Measurements from ENCODE around the gene TMEM35B.

TMEM35B gene

GRCh38 chr1:35016406-35016805 is 31.3 kb upstream of the TMEM35B start:
- no peak overlapping the region for H3K4me3 ChIP-seq (replicated peaks in 1 of 2; ENCODE audit: low read depth in 2 of 2, low read length in 2 of 2)
- TF ChIP-seq, protein P1, sequence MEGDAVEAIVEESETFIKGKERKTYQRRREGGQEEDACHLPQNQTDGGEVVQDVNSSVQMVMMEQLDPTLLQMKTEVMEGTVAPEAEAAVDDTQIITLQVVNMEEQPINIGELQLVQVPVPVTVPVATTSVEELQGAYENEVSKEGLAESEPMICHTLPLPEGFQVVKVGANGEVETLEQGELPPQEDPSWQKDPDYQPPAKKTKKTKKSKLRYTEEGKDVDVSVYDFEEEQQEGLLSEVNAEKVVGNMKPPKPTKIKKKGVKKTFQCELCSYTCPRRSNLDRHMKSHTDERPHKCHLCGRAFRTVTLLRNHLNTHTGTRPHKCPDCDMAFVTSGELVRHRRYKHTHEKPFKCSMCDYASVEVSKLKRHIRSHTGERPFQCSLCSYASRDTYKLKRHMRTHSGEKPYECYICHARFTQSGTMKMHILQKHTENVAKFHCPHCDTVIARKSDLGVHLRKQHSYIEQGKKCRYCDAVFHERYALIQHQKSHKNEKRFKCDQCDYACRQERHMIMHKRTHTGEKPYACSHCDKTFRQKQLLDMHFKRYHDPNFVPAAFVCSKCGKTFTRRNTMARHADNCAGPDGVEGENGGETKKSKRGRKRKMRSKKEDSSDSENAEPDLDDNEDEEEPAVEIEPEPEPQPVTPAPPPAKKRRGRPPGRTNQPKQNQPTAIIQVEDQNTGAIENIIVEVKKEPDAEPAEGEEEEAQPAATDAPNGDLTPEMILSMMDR (IDR thresholded peaks at IDR 0.05; ENCODE audit: low read depth, low read length) = no peak
- DNase-seq (ENCODE audit: low read depth in 2 of 2) = no peak

- H3K4me3 ChIP-seq (replicated peaks in 1 of 2; ENCODE audit: low read depth in 2 of 2, low read length in 2 of 2) = no peak overlapping the region
- TF ChIP-seq, protein P1 (IDR thresholded peaks at IDR 0.05; ENCODE audit: low read depth, low read length) = no peak
- no peak for DNase-seq (ENCODE audit: low read depth in 2 of 2)
Measured at GRCh38 chr1:35014486-35014885, 29.3 kb upstream of the TMEM35B start.

DNA sequence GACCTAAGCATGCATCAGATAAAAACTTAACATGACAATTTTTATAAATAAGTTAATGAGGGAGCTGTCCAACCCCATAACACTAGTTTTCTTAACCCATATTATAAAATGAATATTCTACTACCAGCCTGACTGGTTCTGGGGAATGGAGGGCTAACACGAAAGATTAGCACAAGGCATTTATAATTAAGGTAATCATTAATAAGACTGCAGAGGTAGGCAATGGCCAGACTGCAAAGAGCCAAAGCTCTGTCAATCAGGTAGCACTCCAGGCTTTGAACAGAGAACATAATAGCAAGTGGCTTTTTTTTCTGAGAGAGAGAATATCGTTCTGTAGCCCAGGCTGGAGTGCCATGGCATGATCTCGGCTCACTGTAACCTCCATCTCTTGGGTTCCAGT is 20.6 kb upstream of the TMEM35B start:
- no peak for DNase-seq (ENCODE audit: low read depth in 2 of 2)
- TF ChIP-seq, protein P1 (IDR thresholded peaks at IDR 0.05; ENCODE audit: low read depth, low read length) = no peak
- H3K4me3 ChIP-seq (replicated peaks in 1 of 2; ENCODE audit: low read depth in 2 of 2, low read length in 2 of 2) = no peak overlapping the region

GRCh38 chr1:35001743-35002142 is 16.6 kb upstream of the TMEM35B start:
- DNase-seq (ENCODE audit: low read depth in 2 of 2) = peak; percentile 8 to 16
- TF ChIP-seq, protein P1 (IDR thresholded peaks at IDR 0.05; ENCODE audit: low read depth, low read length) = no peak

DNA sequence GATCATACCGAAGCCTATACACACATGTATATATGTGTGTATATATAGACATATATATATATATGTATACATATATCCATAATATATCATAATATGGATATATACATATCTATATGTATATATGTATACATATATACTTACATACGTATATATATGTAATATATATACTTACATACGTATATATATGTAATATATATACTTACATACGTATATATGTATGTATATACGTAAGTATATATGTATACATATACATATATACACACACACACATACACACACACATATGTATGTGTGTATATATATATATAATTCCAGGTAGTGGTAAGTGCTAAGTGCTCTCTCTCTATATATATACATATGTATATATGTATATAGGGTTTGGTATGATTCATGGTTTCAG is 9.7 kb upstream of the TMEM35B start:
- no peak overlapping the region for H3K4me3 ChIP-seq (replicated peaks in 1 of 2; ENCODE audit: low read depth in 2 of 2, low read length in 2 of 2)
- DNase-seq (ENCODE audit: low read depth in 2 of 2) = no peak
- TF ChIP-seq, protein P1 (IDR thresholded peaks at IDR 0.05; ENCODE audit: low read depth, low read length) = no peak

More at GRCh38 chr1:35001743-35002142, 16.6 kb upstream of the TMEM35B start:
- no peak overlapping the region for H3K4me3 ChIP-seq (replicated peaks in 1 of 2; ENCODE audit: low read depth in 2 of 2, low read length in 2 of 2)

- H3K4me3 ChIP-seq (replicated peaks in 1 of 2; ENCODE audit: low read depth in 2 of 2, low read length in 2 of 2) = no peak overlapping the region
- TF ChIP-seq, protein P1 (IDR thresholded peaks at IDR 0.05; ENCODE audit: low read depth, low read length) = no peak
- no peak for DNase-seq (ENCODE audit: low read depth in 2 of 2)
Measured at GRCh38 chr1:34988581-34988980, 3.4 kb upstream of the TMEM35B start.

DNA sequence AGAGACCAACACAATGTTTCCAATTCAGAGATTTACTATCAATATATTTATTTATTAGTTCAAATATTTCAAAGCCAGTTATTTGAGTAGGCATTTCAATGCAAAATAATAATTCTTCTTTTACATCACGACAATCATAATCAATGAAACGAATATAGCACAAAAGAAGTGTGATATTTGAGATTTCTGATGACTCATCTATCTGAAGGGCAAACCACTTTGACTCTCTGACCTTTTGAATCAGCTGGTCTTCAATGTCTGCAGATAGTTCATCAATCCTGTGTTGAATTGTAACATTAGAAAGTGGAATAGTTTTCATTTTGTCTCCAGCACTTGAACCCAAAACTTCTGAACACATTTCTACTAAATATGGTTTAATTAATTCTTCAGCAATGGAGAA is 3.0 kb upstream of the TMEM35B start:
- DNase-seq (ENCODE audit: low read depth in 2 of 2) = no peak
- no peak overlapping the region for H3K4me3 ChIP-seq (replicated peaks in 1 of 2; ENCODE audit: low read depth in 2 of 2, low read length in 2 of 2)
- TF ChIP-seq, protein P1 (IDR thresholded peaks at IDR 0.05; ENCODE audit: low read depth, low read length) = no peak

Measured in cardiac fibroblast (primary cell).